Medulla oblongata (tissue), 1 donor: Measurements from ENCODE around the gene GPR160.

Experiments
- DNase-seq: peaks from one replicate; pipeline ENCODE4 v3.0.0-alpha.2; 2015; ENCODE audit errors: extremely low spot score

The GPR160 gene

DNA sequence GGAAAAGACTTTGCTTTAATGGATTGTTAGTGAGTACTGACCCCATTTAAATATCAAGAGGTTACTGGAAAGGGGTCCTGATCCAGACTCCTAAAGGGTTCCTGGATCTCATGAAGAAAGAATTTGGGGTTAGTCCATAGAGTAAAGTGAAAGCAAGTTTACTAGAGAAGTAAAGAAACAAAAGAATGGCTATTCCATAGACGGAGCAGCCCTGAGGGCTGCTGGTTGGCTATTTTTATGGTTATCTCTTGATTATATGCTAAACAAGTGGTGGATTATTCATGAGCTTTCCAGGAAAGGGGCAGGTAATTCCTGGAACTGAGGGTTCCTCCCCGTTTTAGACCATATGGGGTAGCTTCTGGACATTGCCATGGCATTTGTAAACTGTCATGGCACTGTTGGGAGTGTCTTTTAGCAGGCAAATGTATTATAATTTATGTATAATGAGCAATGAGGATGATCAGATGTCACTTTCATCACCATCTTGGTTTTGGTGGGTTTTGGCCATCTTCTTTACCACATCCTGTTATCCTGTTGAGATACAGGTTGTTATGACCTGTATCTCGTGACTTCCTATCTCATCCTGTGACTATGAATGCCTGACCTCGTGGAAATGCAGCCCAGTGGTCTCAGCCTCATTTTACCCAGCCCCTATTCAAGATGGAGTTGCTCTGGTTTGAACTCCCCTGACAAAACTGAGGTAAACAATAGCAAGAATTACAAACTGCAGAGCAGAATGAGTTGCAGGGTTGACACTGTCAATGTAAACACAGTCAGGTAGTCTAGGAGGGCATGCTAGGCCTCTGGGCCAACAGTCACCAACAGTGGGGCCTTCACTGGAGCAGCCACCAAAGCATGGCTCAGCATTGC, 10.3 kb upstream of the GPR160 start:
- no peak for DNase-seq

GRCh38 chr3:170033489-170033888, 4.3 kb upstream of the GPR160 start:
- DNase-seq = no peak

DNA sequence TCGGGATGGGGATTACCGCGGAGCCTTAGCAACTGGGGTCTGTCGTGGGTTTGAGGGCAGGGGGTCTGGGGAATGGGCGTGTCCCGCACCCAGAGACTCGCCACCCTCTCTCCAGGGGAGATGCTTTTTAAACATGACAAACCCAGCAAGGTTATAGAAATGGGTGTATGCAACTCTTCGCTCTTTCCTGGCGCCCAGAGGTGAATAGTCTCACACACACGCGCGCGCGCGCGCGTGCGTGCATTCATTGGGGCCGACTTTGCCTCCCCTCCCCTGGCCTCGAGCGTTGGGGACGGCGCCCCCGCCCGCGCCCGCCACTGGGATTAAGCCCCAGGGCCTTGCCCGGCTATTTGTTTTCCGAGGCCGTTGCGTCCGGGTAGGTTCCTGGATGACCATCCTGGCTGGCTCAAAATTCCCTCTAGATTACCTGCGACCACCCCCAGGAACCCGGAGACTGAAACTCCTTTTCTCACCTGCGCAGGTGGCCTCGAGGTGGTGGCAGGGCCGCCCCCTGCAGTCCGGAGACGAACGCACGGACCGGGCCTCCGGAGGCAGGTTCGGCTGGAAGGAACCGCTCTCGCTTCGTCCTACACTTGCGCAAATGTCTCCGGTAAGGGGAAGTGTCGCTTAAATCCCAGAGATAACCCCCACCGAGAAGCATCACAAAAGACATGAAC, 777 bp downstream of the GPR160 start:
- peak; percentile 13 for DNase-seq

- no peak for DNase-seq
These were observed 2.6 kb downstream of the GPR160 start for GRCh38 chr3:170040418-170040817.

- no peak for DNase-seq
These were observed 5.7 kb downstream of the GPR160 start for GRCh38 chr3:170043506-170043905.

DNA sequence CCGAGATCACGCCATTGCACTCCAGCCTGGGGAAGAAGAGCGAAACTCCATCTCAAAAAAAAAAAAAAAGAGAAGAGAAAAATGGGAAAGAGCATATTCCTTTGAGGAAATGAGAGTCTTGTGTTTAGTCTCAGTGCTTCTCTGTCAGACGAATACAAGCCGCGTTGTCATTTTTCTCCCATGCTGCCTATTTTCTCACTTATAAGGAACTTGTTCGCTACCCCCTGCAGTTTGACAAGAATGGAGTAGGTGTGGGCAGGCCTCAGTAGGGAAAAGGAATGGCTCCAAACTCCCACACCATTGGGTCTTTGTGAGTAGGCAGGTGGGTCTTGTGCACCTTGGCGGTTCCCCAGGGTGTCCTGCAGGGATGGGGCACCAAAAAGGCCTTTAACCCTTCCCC, 6.5 kb downstream of the GPR160 start:
- DNase-seq = peak; percentile 59

- peak; percentile 84 for DNase-seq
These were observed 7.0 kb downstream of the GPR160 start for GRCh38 chr3:170044795-170045244.

GRCh38 chr3:170046269-170047132, 8.7 kb downstream of the GPR160 start:
- no peak for DNase-seq

GRCh38 chr3:170047133-170047404, 9.3 kb downstream of the GPR160 start:
- DNase-seq = no peak

DNA sequence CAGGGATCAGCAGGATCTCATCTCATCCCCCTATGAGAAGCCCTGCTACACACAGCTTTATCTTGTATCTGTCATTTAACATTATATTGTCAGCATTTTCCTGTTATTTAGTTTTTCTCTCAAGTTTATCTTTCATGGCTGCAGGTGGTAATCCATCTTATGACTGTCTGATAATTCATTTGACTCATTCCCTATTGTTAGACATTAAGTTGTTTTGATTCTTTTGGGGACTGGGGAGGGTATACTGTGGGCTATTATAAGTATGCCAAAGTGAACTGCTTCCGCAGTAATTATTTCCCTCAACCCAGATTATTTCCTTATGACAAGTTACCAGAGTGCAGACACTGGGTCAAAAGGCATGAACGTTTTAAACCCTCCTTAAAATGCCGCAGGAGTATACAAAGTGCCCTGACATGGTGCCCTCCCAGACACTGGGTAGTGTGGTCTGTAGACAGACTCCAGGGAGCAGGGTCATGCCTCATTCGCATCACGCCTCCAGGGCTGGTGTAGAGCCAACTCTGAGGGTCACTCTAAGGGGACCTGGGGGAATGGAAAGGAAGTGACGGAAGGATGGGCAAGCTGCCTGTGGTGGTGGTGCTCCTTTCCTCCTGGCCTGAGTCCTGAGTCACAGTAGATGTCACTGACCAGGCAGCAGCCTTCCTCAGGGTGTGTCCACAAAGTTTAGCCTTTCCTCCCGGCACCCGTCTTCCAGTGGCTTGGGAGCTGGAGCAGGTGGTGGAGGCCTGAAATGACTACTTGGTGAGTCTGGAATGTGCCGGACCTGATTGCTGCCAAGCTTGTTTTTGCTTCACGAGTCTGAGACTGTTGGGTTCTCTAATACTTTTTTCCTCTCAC, 11.6 kb downstream of the GPR160 start:
- no peak for DNase-seq

- DNase-seq = no peak
These were observed 13.0 kb downstream of the GPR160 start for GRCh38 chr3:170050753-170051152.

- no peak for DNase-seq
These were observed 14.6 kb downstream of the GPR160 start for GRCh38 chr3:170052398-170052797.

DNA sequence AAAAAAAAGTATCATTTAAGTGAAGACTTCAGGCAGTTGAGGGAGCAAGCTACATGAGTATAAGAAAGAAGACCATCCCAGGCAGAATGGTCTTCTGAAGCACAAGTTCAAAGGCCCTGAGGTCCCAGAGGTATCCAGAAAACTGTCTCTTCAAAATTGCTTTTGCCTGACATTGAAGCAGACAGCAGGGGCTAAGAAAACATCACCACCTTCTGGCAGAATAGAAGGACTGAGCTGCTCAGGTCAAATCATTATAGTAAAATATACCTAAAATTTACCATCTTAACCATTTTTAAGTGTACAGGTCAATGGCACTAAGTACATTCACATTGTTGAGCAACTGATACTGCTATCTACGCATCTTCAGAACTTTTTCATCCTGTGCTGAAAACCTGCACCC, 16.4 kb downstream of the GPR160 start:
- no peak for DNase-seq

DNA sequence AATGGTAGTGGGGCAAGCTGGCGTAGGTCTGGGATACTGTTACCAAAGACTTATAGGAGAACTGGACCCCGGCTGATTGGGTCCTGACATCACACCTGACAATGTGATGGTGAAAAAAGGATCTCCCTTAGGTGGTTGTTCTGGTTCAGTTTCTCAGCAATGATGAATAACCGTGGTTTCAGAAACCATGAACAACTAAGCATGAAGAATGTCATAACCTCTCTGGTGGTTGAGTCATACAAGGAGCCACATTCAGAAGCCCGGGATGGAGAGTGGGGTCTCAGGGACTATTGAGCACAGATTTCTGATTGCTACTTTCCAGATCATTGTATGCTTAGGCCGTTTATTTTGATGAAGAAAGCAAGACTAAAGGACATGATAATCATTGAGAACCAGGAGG, 17.4 kb downstream of the GPR160 start:
- no peak for DNase-seq

DNA sequence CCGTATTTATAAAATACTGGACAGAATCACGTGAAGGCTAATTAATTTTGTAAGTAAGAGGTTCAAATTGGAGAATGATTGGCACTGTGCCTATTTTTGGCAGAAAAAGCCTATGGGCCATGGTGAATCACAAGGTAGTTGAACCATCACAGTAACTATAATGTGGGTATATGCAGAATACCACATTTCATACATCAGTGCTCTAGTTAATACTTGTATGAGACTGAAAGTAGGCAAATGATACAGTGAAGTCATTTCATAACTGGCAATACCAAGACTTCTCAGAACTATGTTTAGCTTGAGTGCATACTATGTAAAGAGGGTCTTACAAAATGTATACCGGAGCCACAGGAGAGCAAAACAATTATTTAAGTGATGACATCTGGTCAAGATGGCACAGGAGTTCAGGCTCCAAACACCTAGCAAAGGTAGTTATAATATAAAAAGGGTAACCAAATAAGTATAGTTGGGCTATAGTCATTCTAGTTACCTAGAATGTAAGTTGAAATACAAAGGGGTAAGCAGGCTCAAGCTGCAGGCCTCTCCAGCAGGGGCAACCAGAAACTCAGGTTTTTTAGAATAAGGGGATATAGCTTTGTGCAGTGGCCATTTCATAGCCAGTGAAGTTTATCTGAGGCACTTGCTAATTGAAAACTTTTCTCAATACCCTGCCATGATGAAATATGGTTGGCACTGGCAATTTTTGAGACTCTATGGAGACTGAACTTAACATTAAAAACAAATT, 19.1 kb downstream of the GPR160 start:
- no peak for DNase-seq

DNA sequence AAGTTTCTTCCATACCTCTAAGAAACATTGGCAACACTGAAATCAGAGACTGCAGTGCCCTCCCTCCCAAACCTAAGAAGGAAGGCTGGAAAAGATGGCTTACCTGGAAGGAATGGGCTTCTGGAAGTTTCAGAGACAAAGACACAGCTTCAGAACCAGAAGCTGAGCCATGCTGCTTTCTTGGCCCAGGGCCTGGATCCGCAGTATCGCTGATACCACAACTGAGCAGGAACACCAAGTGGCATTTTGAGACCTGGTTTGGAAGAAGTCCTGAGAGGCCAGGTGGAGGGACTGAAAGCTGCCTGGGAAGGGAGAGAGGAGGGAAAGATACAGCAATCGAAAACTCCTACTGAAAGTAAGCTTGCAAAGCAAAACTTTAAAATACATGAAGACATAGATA, 19.8 kb downstream of the GPR160 start:
- no peak for DNase-seq

DNA sequence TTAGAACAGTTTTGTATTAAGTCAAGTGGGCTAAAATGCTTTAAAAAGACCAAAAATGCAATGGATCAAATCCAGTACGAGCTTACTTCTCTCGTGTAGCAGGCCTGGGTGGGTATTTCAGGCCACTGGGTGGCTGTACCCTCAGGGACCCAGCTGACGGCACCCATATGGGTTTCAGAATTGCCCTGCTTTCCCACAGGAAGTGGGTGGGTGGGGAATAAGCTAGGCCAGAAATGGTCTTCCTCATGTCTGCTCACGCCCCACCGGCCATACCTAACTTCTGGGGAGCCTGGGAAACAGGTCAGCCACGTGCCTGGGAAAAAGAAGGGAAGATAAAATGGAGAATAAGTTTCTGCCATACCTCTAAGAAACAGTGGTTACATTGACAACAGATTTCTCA, 20.3 kb downstream of the GPR160 start:
- DNase-seq = no peak

GRCh38 chr3:170059447-170059846, 21.7 kb downstream of the GPR160 start:
- DNase-seq = no peak

- DNase-seq = no peak
These were observed 24.3 kb downstream of the GPR160 start for GRCh38 chr3:170062068-170062467.

GRCh38 chr3:170062769-170063168, 25.0 kb downstream of the GPR160 start:
- DNase-seq = no peak

DNA sequence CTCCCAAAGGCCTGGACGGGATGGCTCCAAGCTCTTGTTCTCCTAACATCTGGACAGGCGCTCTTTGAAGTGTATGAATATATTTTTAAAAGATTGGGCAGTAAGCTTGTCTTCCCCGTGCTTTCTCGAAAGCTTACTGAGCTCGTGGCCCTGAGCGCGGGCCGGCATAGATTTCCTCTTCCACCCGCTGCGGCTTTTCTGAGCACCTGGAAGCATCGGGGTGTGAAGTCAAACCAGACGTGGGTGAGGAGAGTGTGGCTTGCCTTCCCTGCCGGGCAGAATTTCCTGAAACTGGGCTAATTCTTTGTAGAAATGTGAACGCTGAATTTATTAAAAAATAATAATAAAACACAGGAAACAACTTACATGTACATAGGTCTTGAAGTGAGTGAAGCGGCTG, 25.9 kb downstream of the GPR160 start:
- no peak for DNase-seq
